MCF 10A (cell line): ENCODE results near the gene NFATC3. TPM values are rescaled to one million over a fixed set of nuclear protein-coding genes. Genes with fewer than 3 reads are reported as not detected.

Experiments
- BruUV-seq: library from RNA; stranded (reverse); fragments of 400-500 nt; replicated peaks from 2 replicates; lab custom pipeline; 2021; lab: Mats Ljungman, UMichigan
- CTCF ChIA-PET: fragments of 300-600 bp; sonication (Branson Sonifier 250); formaldehyde crosslinking; extraction: SDS; loops from one replicate; lab custom pipeline; 2021; ENCODE audit warnings: antibody characterized with exemption, inconsistent platforms; lab: Yijun Ruan, JAX
- POLR2A ChIA-PET: fragments of 300-600, 350-650 bp; sonication (Branson Sonifier 250); formaldehyde crosslinking; extraction: SDS; loops from one replicate; lab custom pipeline; 2020; ENCODE audit warnings: antibody characterized with exemption, inconsistent platforms; lab: Yijun Ruan, JAX
- DNase-seq: peaks from one replicate; pipeline ENCODE4 v3.0.0-alpha.2; 2018; ENCODE audit not compliant: unreplicated experiment
- H3K27ac Mint-ChIP-seq: one replicate; pipeline ENCODE4 v1.8.0; 2022; ENCODE audit warnings: mild to moderate bottlenecking, low read depth, mixed read lengths; ENCODE audit not compliant: unreplicated experiment
- H3K27me3 Mint-ChIP-seq: one replicate; pipeline ENCODE4 v1.8.0; 2022; ENCODE audit warnings: mixed read lengths; ENCODE audit not compliant: insufficient read depth, unreplicated experiment
- H3K36me3 Mint-ChIP-seq: one replicate; pipeline ENCODE4 v1.8.0; 2022; ENCODE audit warnings: mild to moderate bottlenecking, moderate library complexity, mixed read lengths; ENCODE audit not compliant: insufficient read depth, unreplicated experiment
- H3K4me1 Mint-ChIP-seq: one replicate; pipeline ENCODE4 v1.8.0; 2022; ENCODE audit warnings: mixed read lengths; ENCODE audit not compliant: insufficient read depth, unreplicated experiment
- H3K4me3 Mint-ChIP-seq: one replicate; pipeline ENCODE4 v1.8.0; 2022; ENCODE audit warnings: mild to moderate bottlenecking, moderate library complexity, mixed read lengths; ENCODE audit not compliant: unreplicated experiment
- H3K9me3 Mint-ChIP-seq: one replicate; pipeline ENCODE4 v1.8.0; 2022; ENCODE audit warnings: mixed read lengths; ENCODE audit not compliant: unreplicated experiment
- intact Hi-C: fragments of 100-400 bp; cut with micrococcal nuclease; formaldehyde crosslinking; loops from 2 replicates; pipeline ENCODE4 v1.14.1; 2022
- total RNA-seq: library from RNA; stranded (reverse); gene quantifications from 2 replicates; pipeline ENCODE4 v1.2.3, GENCODE V29; 2022
- TF ChIP-seq, protein P1 (sequence below): fragments of 200-600 bp; IDR thresholded peaks from one replicate; pipeline ENCODE4 v1.8.0; 2022; ENCODE audit warnings: antibody characterized with exemption, mild to moderate bottlenecking; ENCODE audit not compliant: unreplicated experiment

Gene NFATC3
- total RNA-seq, 1 experiment from 2014 or later = 24.1 TPM

DNA sequence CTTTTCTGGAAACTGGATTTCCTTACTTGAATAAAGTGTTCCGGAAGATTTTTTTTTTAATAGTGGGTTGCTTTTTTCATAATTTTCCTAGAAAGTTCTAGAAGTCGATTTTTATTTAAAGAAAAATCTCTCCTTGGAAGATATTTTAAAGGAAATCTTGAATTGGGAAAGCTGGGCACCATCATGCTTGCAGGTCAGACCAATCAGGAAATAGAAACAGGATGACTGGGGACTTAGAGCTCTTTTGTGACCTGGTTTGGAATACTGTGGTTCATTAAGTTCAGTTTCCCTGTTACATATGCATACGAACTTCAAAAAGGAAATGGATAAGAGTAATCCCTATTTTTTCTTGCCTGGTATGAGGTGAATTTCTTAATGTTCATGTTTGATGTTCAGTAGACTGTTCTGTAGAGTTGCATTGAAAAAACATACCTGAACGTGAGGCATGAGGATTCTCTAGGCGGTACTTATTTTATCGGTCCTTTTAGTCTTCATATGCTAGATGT is 1.2 kb downstream of the NFATC3 start:
- peak overlapping the region; percentile 81 for H3K27ac Mint-ChIP-seq
- CTCF ChIA-PET = interaction anchor here (1.0 to 1.1 kb wide), 2 partner anchors 21 to 46 kb away, joined by 3 to 4 read pairs; no protein-coding TSS in a partner anchor
- H3K4me3 Mint-ChIP-seq = peak overlapping the region; percentile 80
- intact Hi-C loops = loop anchor here (2.0 kb wide), 1 partner anchor 150 kb away; the partner anchor contains the start of gene ESRP2
- no peaks in the 10 kb centered on the region for H3K27me3 Mint-ChIP-seq
- POLR2A ChIA-PET = interaction anchor here (0.6 to 7.9 kb wide), 22 partner anchors 14 to 605 kb away, joined by 3 to 104 read pairs (median 4); partner anchors contain the start of genes ATP6V0D1, DDX28, DUS2 and ESRP2
- TSS peak; percentile 35 for BruUV-seq
- H3K36me3 Mint-ChIP-seq = no peaks in the 10 kb centered on the region
- TF ChIP-seq, protein P1, sequence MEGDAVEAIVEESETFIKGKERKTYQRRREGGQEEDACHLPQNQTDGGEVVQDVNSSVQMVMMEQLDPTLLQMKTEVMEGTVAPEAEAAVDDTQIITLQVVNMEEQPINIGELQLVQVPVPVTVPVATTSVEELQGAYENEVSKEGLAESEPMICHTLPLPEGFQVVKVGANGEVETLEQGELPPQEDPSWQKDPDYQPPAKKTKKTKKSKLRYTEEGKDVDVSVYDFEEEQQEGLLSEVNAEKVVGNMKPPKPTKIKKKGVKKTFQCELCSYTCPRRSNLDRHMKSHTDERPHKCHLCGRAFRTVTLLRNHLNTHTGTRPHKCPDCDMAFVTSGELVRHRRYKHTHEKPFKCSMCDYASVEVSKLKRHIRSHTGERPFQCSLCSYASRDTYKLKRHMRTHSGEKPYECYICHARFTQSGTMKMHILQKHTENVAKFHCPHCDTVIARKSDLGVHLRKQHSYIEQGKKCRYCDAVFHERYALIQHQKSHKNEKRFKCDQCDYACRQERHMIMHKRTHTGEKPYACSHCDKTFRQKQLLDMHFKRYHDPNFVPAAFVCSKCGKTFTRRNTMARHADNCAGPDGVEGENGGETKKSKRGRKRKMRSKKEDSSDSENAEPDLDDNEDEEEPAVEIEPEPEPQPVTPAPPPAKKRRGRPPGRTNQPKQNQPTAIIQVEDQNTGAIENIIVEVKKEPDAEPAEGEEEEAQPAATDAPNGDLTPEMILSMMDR = no peak
- no peaks in the 10 kb centered on the region for H3K9me3 Mint-ChIP-seq
- H3K4me1 Mint-ChIP-seq = peaks cover 33% of the 10 kb centered on the region
- peak; percentile 55 for DNase-seq

DNA sequence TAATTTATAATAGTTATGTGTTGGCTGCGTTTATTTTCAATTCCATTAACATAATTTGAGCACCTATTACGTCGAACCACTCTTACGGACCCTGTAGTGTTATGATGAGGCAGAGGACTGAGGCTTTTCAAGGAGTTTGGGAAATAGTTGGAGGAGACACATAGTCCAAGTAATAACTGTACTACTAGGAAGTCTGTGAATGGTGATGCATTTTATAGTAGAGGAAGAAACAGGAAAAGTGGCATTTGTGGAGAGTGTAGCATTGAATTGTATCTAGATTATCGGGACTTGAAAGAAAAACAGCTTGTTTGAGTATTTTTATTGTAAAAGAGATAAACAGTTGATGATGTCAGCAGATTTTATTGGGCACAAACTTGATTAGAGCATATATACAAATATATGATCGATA is 1.7 kb downstream of the NFATC3 start:
- peak; percentile 38 for DNase-seq
- H3K4me3 Mint-ChIP-seq = peak overlapping the region; percentile 80
- no peaks in the 10 kb centered on the region for H3K9me3 Mint-ChIP-seq
- TF ChIP-seq, protein P1 = no peak
- peaks cover 37% of the 10 kb centered on the region for H3K4me1 Mint-ChIP-seq
- no peaks in the 10 kb centered on the region for H3K36me3 Mint-ChIP-seq
- H3K27me3 Mint-ChIP-seq = no peaks in the 10 kb centered on the region
- CTCF ChIA-PET = interaction anchor here (1.0 to 1.1 kb wide), 2 partner anchors 21 to 46 kb away, joined by 3 to 4 read pairs; no protein-coding TSS in a partner anchor
- H3K27ac Mint-ChIP-seq = peak overlapping the region; percentile 81
- intact Hi-C loops = loop anchor here (2.0 kb wide), 1 partner anchor 150 kb away; the partner anchor contains the start of gene ESRP2
- POLR2A ChIA-PET = interaction anchor here (0.7 to 7.9 kb wide), 20 partner anchors 12 to 280 kb away, joined by 3 to 104 read pairs (median 4); partner anchors contain the start of genes DDX28, DUS2, ESRP2 and PSMB10
- no TSS peak for BruUV-seq

DNA sequence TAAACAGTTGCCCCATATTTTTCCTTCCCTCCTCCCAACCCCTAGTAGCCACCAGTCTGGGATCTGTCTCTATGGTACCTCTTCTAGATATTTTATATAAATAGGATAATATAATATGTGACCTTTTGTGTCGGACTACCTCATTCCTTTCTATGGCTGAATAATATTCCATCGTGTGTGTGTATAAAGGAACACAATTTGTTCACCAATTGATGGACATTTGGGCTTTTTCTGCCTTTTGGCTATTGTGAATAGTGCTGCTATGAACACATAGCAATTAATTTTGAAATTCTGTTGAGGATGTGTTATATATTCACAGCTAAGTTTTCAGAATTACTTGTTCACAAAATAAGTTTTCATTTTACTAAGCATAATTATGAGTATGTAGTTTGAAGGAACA is 2.5 kb downstream of the NFATC3 start:
- no TSS peak for BruUV-seq
- Mint-ChIP-seq H3K27ac (peak overlapping the region; percentile 81), H3K4me1 (peaks cover 40% of the 10 kb centered on the region), H3K36me3 (no peaks in the 10 kb centered on the region), H3K4me3 (peak overlapping the region; percentile 80), H3K27me3 (no peaks in the 10 kb centered on the region), H3K9me3 (no peaks in the 10 kb centered on the region)
- no peak for DNase-seq
- ChIA-PET POLR2A (interaction anchor here (0.7 to 7.9 kb wide), 12 partner anchors 11 to 254 kb away, joined by 3 to 104 read pairs (median 4); partner anchors contain the start of genes ESRP2 and PSMB10), CTCF (no interaction called here)
- intact Hi-C loops = loop anchor here (2.0 kb wide), 1 partner anchor 149 kb away; the partner anchor contains the start of gene ESRP2
- TF ChIP-seq, protein P1 = no peak

DNA sequence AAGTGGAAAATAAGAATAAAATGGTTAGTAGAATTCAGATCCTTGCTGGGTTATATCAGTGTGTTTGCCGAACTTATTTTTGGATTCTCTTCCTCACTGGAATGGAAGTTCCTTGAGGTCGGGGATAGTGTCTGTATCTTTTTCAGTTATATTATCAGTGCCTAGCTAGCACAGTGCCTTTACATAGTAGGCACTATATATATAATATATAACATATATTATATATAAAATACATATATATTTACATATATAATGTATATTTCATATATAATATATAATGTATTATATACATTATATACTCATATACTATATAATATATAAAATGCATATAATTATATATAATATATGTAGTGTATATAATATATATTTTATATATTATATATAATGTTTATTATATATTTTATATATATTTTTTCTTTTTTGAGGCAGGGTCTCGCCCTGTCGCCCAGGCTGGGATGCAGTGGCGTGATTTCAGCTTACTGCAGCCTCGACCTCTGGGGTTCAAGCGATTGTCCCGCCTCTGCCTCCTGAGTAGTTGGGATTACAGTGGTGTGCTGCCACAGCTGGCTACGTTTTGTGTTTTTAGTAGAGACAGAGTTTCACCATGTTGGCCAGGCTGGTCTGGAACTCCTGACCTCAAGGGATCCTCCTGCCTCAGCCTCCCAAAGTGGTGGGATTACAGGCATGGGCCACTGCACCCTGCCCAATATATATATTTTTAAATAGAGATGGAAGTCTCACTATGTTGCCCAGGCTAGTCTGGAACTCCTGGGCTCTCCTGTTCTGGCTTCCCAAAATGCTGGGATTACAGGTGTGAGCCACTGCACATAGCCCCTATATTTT is 3.2 kb downstream of the NFATC3 start:
- no peaks in the 10 kb centered on the region for H3K27me3 Mint-ChIP-seq
- no peaks in the 10 kb centered on the region for H3K9me3 Mint-ChIP-seq
- peak overlapping the region; percentile 57 for H3K27ac Mint-ChIP-seq
- TF ChIP-seq, protein P1 = no peak
- peaks cover 45% of the 10 kb centered on the region for H3K4me1 Mint-ChIP-seq
- no peak for DNase-seq
- ChIA-PET POLR2A (interaction anchor here (1.1 to 7.9 kb wide), 7 partner anchors 16 to 255 kb away, joined by 3 to 104 read pairs (median 9); partner anchors contain the start of gene ESRP2), CTCF (interaction anchor here (0.5 kb wide), 1 partner anchor 23 kb away, joined by 4 read pairs; no protein-coding TSS in a partner anchor)
- H3K36me3 Mint-ChIP-seq = no peaks in the 10 kb centered on the region
- BruUV-seq = no TSS peak
- intact Hi-C loops = no loop called here
- H3K4me3 Mint-ChIP-seq = peak overlapping the region; percentile 80
